ENCODE data around the gene NME1. TPM values are rescaled to one million over a fixed set of nuclear protein-coding genes. Genes with fewer than 3 reads are reported as not detected.

Gene NME1
- total RNA-seq, 2 donors from 2014 or later, result 21.7 to 35.6 TPM

DNA sequence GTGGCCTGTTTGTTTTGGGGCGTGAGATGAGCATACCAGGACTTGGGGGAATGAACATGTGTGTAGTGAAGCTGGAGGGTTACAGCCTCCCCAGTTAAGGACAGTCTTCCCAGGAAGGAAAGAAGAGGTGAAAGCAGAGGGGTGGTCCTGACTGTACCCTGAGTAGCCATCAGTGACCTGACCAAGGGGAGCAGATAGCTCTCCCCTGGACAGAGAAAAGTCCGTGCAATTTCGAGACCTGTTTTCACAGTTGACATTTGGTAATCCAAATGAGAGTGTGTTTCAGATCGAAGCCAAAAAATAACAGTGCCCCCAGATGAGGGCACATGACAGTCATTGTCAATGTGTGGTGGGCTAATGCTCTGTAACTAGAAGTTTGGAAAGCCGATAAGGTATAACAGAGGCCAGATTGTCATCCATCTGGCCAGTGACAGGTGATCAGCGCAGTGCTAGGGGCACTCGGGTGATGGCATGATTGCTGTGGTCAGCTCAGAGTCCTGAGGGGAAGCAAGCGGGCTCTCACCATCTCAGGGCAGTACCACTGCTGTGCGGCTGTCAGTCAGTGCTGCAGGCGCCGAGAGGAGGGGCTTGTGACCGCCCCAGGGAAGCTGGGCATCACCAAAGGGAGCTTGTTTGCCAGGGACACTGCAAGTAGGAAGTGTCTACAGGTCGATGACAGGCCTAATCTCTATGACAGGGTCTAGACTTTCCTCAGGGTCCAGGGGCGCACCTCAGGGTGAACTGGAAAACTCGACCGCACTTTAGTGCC is 11.7 kb downstream of the NME1 start:
- H3K36me3 ChIP-seq, result peaks cover 24% of the 10 kb centered on the region
- TF ChIP-seq, protein P1, sequence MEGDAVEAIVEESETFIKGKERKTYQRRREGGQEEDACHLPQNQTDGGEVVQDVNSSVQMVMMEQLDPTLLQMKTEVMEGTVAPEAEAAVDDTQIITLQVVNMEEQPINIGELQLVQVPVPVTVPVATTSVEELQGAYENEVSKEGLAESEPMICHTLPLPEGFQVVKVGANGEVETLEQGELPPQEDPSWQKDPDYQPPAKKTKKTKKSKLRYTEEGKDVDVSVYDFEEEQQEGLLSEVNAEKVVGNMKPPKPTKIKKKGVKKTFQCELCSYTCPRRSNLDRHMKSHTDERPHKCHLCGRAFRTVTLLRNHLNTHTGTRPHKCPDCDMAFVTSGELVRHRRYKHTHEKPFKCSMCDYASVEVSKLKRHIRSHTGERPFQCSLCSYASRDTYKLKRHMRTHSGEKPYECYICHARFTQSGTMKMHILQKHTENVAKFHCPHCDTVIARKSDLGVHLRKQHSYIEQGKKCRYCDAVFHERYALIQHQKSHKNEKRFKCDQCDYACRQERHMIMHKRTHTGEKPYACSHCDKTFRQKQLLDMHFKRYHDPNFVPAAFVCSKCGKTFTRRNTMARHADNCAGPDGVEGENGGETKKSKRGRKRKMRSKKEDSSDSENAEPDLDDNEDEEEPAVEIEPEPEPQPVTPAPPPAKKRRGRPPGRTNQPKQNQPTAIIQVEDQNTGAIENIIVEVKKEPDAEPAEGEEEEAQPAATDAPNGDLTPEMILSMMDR (IDR thresholded peaks at IDR 0.05), result no peak
- DNase-seq (ENCODE audit: low spot score) (no peak), ATAC-seq (ENCODE audit: insufficient number of reproducible peaks, low FRiP score, low read depth) (no peak)
- H3K9me3 ChIP-seq, result no peaks in the 10 kb centered on the region
- H3K27me3 ChIP-seq (replicated peaks; ENCODE audit: insufficient read depth), result no peaks in the 10 kb centered on the region
- H3K27ac ChIP-seq, result peak overlapping the region; percentile 95 to 97
- peak overlapping the region; percentile 99 for H3K4me3 ChIP-seq
- H3K4me1 ChIP-seq (ENCODE audit: control insufficient read depth in 1 of 2, low read depth in 2 of 2), result peaks cover 14% of the 10 kb centered on the region in 2 donors

DNA sequence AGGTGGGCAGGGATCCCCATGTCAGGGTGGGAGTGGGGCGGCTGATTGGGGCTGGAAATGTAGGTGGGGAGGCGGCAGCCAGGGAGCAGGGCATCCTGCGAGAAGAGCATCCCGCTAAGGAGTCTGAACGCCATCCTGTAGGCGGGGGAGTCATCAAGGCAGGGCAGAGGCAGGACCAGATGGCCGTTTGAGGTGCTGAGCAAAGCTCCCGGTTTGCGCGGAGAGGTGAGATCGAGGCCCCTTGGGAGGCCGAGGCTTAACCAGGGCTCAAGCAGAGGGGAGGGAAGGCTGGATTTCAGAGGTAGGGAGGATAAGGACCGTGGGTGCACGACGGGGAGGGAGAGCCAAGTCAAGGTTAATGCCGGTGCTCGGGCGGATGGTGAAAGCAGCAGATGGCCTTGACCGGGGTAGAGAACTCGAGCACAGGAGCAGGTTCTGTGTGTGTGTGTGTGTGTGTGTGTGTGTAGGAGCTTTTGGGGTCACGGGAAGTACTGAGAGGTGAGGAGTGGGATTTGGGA is 12.4 kb downstream of the NME1 start:
- TF ChIP-seq, protein P1 (IDR thresholded peaks at IDR 0.05), result no peak
- DNase-seq (ENCODE audit: low spot score) (no peak), ATAC-seq (ENCODE audit: insufficient number of reproducible peaks, low FRiP score, low read depth) (peak; percentile 4)
- Histone ChIP-seq H3K4me3 (peak overlapping the region; percentile 99), H3K4me1 (ENCODE audit: control insufficient read depth in 1 of 2, low read depth in 2 of 2) (peaks cover 14% of the 10 kb centered on the region in 2 donors), H3K27me3 (replicated peaks; ENCODE audit: insufficient read depth) (no peaks in the 10 kb centered on the region), H3K36me3 (peaks cover 28% of the 10 kb centered on the region), H3K9me3 (no peaks in the 10 kb centered on the region), H3K27ac (peak overlapping the region; percentile 95 to 97)

DNA sequence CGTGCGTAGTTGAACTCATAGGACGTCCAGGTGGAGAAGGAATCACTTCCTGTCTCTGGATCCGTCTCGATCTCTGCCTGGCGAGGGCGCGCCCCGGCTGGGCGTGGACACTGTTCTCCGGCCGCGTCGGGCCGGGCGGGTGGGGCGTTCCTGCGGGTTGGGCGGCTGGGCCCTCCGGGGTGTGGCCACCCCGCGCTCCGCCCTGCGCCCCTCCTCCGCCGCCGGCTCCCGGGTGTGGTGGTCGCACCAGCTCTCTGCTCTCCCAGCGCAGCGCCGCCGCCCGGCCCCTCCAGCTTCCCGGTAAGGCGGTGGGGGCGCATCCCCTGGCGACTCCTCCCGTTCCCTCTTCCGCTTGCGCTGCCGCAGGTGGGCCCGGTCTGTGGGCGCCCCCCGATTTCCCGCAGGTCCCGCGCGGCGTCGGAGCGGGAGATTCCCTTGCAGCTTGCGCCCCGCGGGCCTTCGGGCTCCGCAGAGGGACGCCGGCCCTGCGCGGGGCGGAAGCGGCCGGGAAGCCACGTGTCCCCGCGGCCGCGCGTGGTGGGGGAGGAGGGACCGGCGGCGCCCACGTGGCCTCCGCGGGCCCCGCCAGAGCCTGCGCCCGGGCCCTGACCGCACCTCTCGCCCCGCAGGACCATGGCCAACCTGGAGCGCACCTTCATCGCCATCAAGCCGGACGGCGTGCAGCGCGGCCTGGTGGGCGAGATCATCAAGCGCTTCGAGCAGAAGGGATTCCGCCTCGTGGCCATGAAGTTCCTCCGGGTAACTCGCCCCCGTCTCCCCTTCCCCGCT is 13.0 kb downstream of the NME1 start, which contains the start of gene NME2:
Gene NME2, plus strand, starts transcription at position 214 of the 789 bp plus-strand sequence. Its CDS starts 420 bp downstream, at position 634.
- H3K36me3 ChIP-seq, result peaks cover 26% of the 10 kb centered on the region
- peaks cover 14% of the 10 kb centered on the region in 2 donors for H3K4me1 ChIP-seq (ENCODE audit: control insufficient read depth in 1 of 2, low read depth in 2 of 2)
- H3K4me3 ChIP-seq, result peak within 1 kb of the TSS; percentile 99
- H3K27ac ChIP-seq, result peak within 1 kb of the TSS; percentile 95 to 97
- peak; percentile 70 for ATAC-seq (ENCODE audit: insufficient number of reproducible peaks, low FRiP score, low read depth)
- TF ChIP-seq, protein P1 (IDR thresholded peaks at IDR 0.05), result no peak
- H3K9me3 ChIP-seq, result no peaks in the 10 kb centered on the region
- H3K27me3 ChIP-seq (replicated peaks; ENCODE audit: insufficient read depth), result no peaks in the 10 kb centered on the region
- DNase-seq (ENCODE audit: low spot score), result peak; percentile 60

DNA sequence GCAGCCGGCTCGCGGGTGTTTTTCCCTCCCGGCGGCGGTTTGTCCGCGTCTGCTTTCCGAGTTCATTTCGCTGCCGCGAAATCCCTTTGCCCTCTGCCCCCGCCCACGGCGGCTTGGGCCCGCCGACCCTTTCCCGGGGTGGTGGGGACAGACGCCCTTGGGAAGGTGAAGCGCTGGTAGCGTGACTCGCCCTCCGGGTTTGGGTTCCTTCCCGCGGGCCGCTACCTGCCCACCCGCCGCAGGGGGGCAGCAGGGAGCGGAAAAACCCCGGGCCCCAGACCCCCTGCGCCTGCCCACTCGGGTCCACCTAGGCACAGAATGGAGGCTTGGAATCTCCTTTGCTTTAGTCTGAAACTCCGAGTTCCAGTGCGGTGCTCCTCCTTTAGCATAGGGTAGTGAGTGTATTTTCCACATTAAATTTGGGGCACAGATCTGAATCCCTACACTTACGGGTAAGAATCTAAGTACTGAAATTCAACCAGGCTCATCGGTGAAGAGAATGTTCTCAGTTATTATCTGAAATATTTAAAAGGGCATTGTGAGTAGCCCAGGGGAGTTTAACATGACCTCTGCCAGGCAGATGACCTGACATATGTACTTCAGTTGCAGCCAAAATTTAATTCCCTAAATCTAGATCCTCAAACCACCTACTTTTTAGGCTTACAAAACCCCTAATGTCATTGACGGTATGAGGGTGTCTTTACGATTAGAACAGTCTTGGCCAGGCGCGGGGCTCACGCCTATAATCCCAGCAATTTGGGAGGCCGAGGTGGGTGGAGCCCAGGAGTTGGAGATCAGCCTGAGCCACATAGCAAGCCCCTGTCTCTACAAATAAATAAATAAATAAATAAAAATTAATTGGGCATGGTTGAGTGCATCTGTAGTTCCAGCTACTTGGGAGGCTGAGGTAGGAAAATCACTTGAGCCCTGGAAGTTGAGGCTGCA is 13.9 kb downstream of the NME1 start:
- H3K4me1 ChIP-seq (ENCODE audit: control insufficient read depth in 1 of 2, low read depth in 2 of 2), result peaks cover 14% of the 10 kb centered on the region in 2 donors
- peaks cover 29% of the 10 kb centered on the region for H3K36me3 ChIP-seq
- TF ChIP-seq, protein P1 (IDR thresholded peaks at IDR 0.05), result peak; percentile 62
- H3K27ac ChIP-seq, result peak overlapping the region; percentile 95 to 97
- H3K4me3 ChIP-seq, result peak overlapping the region; percentile 99
- no peaks in the 10 kb centered on the region for H3K27me3 ChIP-seq (replicated peaks; ENCODE audit: insufficient read depth)
- H3K9me3 ChIP-seq, result no peaks in the 10 kb centered on the region
- DNase-seq (ENCODE audit: low spot score), result no peak
- no peak for ATAC-seq (ENCODE audit: insufficient number of reproducible peaks, low FRiP score, low read depth)
